ENCODE results near the gene MDM4.
"Not testable (repeated sequence)": the region's sequence is repeated elsewhere in the genome, so short reads cannot be mapped to it uniquely, and the experiment has no call there.

MDM4 gene

GRCh38 chr1:204516180-204516879 is at the start of gene MDM4:
Gene MDM4 (plus strand): TSS chr1:204516406. CDS start chr1:204525519, 9,113 bp downstream.
- DNase-seq (ENCODE audit: low read depth in 1 of 2, low spot score in 1 of 2): peak; percentile 84 to 87

GRCh38 chr1:204466416-204467405 is 49.5 kb upstream of the MDM4 start:
- no peak for DNase-seq (ENCODE audit: low read depth in 1 of 2, low spot score in 1 of 2)

GRCh38 chr1:204468206-204468605 is 48.0 kb upstream of the MDM4 start:
- no peak for DNase-seq (ENCODE audit: low read depth in 1 of 2, low spot score in 1 of 2)

- no peak for DNase-seq (ENCODE audit: low read depth in 1 of 2, low spot score in 1 of 2)
Measured at GRCh38 chr1:204468766-204469302, 47.4 kb upstream of the MDM4 start.

- DNase-seq (ENCODE audit: low read depth in 1 of 2, low spot score in 1 of 2): no peak
Measured at GRCh38 chr1:204469304-204469703, 46.9 kb upstream of the MDM4 start.

- DNase-seq (ENCODE audit: low read depth in 1 of 2, low spot score in 1 of 2): no peak
Measured at GRCh38 chr1:204471687-204472086, 44.5 kb upstream of the MDM4 start.

- no peak for DNase-seq (ENCODE audit: low read depth in 1 of 2, low spot score in 1 of 2)
Measured at GRCh38 chr1:204472660-204473059, 43.5 kb upstream of the MDM4 start.

GRCh38 chr1:204473400-204473965 is 42.7 kb upstream of the MDM4 start:
- no peak for DNase-seq (ENCODE audit: low read depth in 1 of 2, low spot score in 1 of 2)

GRCh38 chr1:204475656-204476432 is 40.4 kb upstream of the MDM4 start:
- DNase-seq (ENCODE audit: low read depth in 1 of 2, low spot score in 1 of 2): no peak

GRCh38 chr1:204476563-204476962 is 39.6 kb upstream of the MDM4 start:
- DNase-seq (ENCODE audit: low read depth in 1 of 2, low spot score in 1 of 2): no peak

- no peak for DNase-seq (ENCODE audit: low read depth in 1 of 2, low spot score in 1 of 2)
Measured at GRCh38 chr1:204477036-204477740, 39.0 kb upstream of the MDM4 start.

- no peak for DNase-seq (ENCODE audit: low read depth in 1 of 2, low spot score in 1 of 2)
Measured at GRCh38 chr1:204478172-204478899, 37.9 kb upstream of the MDM4 start.

GRCh38 chr1:204478921-204479320 is 37.3 kb upstream of the MDM4 start:
- no peak for DNase-seq (ENCODE audit: low read depth in 1 of 2, low spot score in 1 of 2)

GRCh38 chr1:204479387-204480136 is 36.6 kb upstream of the MDM4 start:
- no peak for DNase-seq (ENCODE audit: low read depth in 1 of 2, low spot score in 1 of 2)

- DNase-seq (ENCODE audit: low read depth in 1 of 2, low spot score in 1 of 2): no peak
Measured at GRCh38 chr1:204480515-204480914, 35.7 kb upstream of the MDM4 start.

- no peak for DNase-seq (ENCODE audit: low read depth in 1 of 2, low spot score in 1 of 2)
Measured at GRCh38 chr1:204483791-204484190, 32.4 kb upstream of the MDM4 start.

- DNase-seq (ENCODE audit: low read depth in 1 of 2, low spot score in 1 of 2): not testable (repeated sequence)
Measured at GRCh38 chr1:204486513-204487255, 29.5 kb upstream of the MDM4 start.

GRCh38 chr1:204487256-204487615 is 29.0 kb upstream of the MDM4 start:
- no peak for DNase-seq (ENCODE audit: low read depth in 1 of 2, low spot score in 1 of 2)
